GM21717 (cell line): ENCODE data around the gene H2BK1.

ENCODE experiments used
- ATAC-seq: cut with Tn5 transposase; IDR thresholded peaks from one replicate; pipeline ENCODE4 v1.9.1; 2021; ENCODE audit warnings: mild to moderate bottlenecking, moderate library complexity; ENCODE audit not compliant: unreplicated experiment

The H2BK1 gene

DNA sequence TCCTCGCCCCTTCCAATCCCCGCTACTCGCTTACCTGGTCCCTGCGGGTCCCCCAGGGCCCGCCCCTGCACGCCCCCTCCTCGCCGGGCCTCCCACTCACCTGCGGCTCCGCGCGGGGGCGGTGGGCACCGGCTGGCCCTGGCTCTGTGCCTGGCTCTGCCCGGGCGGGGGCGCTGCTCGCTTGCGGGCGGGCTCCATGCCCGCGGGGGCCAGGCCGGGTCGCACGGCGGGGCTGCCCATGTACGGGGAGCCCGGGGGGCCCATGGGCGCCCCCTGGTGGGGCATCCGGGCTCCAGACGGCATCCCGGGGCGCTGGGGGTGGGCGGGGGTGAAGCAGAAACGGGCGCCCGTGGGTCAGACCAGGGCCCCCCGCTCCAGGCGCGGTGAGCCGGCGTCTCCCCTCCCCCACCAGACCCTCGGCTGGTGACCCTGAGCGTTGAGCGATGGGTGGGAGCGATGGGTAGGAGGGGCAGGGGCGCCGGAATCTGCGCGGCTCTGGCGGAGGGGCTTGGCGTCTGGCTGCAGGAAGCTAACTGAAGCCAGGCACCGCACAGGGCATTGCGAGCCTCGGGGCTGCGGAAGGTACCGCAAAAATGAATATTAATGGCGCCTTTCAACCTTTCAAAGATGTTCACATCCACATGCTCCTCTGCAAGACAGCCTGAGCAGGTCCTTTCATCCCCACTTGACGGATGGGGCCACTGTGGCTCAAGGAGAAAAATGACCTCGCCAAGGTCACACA, 35.2 kb upstream of the H2BK1 start:
- ATAC-seq: no peak

DNA sequence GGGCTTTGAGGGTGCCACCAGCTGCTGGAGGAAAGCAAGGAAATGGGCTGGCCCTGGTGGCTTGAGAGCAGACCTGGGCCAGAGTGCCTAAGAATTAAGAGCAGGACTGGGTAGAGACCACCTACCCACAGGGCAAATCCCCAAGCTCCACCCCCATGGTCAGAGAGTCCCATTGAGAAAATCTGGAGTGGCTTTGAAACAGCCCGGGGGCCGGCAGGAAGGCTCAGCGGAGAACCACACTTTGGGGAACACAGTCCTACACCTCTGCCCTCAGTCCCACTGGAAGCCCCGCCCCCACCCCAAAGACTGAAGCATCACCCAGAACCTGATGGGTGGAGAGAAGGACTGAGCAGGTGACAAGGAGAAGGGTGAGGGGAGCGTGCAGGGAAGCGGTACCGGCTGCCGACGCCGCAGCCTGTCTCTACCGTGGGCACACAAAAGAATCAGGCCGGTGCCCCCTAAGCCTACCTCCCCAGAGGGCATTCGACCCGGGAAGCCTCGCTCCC, 34.6 kb upstream of the H2BK1 start:
- ATAC-seq: no peak

DNA sequence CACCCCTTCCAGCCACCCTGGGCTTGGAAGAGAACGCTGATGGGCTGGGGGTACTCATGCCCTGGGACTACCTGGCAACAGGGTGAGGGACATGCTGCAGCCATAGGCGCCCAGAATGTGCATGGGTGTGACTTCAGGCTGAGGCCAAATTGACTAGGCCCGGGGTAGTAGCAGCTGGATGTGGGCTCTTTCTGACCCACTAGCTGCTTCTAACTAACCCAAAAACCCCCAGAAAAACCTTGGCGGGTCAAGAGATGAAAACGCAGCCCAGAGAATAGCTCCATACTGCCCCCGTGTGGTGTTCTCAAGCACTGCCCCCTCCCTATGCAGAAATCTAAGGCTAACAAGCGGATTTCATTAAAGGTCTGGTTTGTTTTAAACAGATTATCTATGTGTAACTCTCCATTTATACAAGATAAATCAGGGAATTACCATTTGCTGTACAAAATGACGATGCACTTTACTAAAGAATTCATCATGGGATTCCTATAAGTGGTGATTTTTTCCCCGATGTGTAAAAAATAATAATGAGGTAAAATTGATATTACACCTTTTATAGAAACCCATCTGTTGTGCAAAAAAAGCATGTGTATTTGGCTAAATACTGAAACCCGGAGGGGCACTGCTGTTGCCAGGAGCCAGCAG, 34.0 kb upstream of the H2BK1 start:
- ATAC-seq: no peak

DNA sequence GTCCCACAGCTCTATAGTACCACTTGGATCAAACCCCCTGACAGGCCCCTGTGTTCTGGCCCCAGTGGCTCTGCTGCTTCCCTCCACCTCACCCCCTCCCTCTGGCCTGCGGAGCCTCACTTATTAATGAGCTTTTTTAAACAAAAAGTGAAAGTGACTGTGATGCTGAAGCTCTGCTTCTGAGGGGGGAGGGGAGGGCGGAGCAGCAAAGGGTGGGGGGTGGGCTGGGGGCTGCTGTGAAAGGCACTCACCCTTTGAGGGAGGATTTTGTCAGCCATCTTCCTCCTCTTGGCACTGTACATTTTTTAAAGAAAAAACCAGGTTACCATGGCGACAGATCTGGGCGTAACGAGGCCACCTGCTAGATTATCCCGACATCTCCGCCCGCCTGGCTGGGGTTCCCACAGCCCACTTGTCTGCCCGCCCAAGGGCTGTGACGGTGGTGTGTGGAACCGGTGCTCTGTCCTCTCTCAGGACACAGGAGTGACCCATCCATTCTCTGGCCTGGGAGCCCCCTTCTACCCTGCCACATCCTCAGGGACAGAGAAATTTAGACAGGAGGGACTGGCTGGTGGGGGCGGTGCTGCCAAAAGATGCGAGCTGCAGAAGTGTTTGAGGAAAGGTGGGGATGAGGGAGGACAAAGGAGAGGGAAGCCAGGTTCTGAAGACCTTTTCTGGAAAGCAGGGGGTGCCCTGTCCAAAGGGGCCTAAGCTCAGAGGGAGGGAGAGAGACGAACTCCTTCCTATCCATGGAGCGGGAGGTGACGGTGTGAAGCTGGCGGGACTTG, 33.3 kb upstream of the H2BK1 start:
- ATAC-seq: no peak

DNA sequence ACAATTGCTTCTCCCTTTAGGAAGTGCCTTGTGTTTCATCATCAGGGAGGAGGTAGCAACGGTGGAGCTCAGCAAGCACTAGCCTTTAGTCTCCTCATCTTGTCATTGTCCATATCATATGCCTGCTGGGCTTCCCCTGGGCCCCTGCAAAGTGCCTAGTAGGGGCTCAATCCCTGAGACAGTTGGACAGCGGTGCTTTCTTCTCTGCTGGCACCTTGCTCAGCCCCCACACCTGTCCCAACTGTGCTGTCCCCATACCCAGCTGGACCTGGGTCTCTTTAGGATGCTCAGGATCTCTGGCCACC, 32.7 kb upstream of the H2BK1 start:
- no peak for ATAC-seq

DNA sequence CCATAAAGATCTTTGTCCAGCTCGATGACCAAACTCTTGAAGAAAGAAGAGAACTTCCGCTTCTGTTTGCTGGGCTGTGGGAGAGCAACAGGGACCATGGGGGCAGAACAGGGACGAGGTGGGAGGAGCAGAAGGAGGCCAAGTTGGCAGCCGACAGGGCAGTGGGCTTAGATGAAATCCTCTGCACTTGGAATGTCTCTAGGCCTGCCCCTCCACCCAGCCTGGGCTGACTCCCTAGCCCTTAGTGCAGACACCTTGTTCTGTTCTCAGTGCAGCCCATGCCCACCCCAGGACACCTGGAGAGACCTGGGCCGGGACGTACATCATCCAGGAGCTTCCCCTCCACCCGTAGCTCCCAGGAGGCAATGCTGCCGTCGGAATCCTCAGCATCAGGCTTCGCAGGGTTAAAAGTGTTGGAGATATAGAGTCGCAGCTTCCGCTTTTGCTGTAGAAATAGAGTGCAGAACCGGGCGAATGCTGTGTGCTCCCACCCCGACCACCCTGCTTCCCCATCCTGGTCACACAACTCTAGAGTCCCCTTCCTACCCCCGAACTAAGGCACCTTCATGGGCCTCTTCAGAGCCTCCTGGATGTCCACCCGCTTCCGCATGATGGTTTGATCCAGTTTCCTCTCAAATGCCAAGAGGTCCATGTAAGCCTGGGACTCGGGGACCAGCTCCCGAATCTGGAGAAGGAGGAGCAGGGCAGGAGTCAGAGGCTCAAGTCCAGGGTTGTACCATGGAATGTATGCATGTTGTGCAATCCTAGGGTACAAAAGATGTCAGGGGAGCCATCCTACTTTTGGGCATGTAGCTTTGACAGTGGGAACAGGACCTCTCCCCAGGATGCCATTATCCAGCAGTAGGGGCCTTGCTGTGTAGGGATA, 32.1 kb upstream of the H2BK1 start:
- ATAC-seq: no peak

DNA sequence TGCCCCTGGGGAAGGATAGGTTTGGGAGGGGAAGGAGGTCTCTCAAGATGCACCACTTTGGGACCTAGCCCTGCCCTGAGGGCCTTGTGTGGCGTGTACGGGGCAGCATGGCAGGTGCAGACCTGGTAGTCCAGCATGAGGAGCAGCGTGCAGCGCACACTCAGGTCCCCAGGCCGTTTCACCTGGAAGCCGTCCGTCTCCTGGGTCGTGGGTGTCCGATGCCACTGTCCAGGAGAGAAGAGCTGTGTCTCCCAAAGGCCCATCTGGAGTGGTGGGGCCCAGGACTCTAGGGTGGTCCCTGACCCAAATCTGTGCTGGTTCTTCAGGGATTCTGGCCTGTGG, 31.4 kb upstream of the H2BK1 start:
- no peak for ATAC-seq

DNA sequence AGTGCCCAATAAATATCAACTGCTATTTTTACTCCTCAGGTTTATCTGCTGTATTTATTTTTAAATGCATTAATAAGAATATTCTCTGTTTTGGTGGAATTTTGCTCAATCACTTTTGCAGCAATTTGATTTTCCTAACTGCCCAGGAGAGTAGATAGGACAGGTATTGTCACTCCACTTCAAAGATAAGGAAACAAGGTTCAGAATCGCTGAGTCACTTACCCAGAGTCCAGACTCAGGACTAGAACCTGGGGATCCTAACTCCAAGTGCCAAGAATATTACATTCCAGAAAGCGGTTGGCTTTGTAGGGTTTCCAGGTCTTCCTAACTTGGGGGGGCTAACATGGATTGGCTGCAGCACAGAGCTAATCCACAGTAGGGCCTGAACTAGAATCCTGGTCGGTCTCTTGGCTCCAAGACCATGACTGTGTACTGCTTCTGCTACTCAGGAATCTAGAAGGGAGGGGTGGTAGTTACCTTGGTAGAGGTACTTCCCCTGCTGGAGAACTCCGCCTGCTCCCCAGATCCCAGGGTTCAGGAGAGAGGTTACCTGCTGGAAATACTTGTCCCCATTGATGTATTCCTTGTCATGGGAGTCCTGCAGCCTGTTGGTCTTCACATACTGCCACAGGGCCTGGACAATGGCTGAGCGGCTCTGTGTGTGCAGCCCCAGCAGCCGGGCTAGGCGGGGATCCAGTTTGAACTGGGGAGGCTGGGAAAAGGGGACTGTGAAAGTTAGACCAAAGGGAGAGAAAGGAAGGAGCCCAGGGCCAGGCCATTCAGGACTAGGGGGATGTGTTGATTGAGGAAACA, 30.9 kb upstream of the H2BK1 start:
- ATAC-seq: no peak

DNA sequence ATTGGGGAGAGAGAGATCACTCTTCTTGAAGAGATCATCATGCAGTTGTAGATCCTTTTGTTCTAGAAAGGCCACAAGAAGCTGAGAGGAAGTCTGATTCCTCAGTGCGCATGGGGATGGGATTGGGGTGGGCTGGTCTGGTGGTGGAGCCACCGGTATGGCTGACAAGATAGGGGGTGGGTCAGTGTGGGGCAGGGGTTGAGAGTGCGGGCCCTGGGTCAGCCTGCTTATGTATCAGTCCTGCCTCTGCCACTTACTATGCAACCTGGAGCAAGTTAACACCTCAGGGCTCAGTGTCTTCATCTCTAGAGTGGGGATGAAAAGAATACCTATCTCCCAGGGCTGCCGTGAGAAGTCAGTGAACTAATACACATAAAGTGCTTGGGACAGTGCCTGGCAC, 30.2 kb upstream of the H2BK1 start:
- ATAC-seq: no peak

DNA sequence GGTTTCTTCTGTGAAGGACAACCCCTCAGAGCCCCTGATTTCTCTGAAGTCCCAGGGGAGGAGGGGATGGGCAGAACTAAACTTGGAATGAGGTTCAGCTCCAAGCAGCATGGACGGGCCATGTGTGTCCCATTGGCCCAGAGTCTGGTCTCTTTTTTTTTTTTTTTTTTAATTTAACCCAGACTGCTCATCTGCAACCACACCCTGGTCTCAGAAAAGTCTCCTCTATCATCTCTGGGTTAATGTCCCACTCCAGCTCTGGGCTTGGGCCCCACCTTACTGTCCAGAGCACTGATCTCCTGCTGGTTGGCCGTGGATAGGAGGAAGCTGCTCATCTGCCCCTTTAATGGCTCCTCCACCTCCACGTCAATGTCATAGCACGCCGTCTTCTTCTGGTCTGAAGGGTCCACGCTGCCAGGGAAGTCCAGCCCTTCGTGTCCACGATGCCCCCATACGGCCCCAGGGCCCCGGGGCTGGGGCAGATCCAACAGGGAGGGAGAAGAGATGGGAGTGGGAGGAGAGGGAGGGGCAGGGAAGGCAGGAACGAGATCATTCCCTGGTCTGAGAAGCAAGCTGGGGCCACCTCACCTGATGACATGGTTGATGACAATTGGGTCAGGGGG, 29.7 kb upstream of the H2BK1 start:
- ATAC-seq: no peak

DNA sequence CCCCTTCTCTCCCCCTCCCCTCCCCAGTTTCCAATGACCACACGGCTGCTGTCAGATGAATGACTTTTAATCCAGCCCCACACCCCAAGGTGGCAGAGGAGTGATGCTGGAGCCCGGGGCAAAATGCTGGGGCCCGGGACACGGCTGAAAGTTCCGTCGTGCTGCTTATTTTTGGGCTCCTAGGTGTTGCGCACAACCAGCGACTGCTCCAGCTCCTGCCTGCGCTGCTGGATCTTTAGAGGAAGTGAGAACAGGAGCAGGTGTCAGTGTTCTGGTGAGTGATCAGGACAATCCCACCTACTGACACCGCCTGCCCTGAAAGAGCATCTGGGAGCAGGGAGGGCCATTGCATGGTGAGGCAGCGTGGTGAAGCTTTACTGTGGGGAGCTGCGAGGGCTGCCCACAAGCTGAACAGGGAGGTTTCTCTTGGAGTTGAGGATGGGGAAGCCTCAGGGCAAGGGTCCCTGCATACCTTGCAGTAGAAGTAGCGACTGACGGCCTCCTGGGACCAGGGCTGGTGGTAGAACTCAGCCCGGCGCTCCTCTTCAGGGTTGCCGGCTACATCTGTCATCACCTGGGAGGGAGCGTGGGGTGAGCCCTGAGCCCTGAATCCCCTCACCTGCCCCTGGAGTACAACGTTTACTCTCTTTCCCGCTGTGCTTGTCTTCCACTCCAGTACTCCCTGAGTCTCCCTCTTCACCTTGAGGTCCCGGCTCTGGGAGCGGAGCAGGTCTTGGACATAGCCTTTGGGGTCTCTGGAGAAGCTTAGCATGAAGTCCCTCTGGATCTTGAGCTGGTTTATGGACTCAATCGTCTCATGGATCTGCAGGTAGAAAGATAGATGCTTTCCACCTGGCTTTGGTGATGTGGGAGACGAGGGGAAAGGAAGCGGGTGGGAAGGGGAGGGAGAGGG, 28.9 kb upstream of the H2BK1 start:
- ATAC-seq: no peak

DNA sequence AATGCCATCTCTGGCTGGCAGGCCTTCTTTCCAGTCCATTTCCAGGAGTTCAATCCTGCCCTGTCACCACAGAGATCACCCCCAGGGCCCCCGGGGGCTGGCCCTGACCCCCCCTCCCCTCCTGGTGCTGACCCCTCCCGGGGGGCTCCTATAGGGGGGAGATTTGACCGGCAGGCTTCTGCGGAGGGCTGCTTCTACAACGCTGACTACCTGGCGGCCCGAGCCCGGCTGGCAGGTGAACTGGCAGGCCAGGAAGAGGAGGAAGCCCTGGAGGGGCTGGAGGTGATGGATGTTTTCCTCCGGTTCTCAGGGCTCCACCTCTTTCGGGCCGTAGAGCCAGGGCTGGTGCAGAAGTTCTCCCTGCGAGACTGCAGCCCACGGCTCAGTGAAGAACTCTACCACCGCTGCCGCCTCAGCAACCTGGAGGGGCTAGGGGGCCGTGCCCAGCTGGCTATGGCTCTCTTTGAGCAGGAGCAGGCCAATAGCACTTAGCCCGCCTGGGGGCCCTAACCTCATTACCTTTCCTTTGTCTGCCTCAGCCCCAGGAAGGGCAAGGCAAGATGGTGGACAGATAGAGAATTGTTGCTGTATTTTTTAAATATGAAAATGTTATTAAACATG, 28.0 kb upstream of the H2BK1 start:
- no peak for ATAC-seq

DNA sequence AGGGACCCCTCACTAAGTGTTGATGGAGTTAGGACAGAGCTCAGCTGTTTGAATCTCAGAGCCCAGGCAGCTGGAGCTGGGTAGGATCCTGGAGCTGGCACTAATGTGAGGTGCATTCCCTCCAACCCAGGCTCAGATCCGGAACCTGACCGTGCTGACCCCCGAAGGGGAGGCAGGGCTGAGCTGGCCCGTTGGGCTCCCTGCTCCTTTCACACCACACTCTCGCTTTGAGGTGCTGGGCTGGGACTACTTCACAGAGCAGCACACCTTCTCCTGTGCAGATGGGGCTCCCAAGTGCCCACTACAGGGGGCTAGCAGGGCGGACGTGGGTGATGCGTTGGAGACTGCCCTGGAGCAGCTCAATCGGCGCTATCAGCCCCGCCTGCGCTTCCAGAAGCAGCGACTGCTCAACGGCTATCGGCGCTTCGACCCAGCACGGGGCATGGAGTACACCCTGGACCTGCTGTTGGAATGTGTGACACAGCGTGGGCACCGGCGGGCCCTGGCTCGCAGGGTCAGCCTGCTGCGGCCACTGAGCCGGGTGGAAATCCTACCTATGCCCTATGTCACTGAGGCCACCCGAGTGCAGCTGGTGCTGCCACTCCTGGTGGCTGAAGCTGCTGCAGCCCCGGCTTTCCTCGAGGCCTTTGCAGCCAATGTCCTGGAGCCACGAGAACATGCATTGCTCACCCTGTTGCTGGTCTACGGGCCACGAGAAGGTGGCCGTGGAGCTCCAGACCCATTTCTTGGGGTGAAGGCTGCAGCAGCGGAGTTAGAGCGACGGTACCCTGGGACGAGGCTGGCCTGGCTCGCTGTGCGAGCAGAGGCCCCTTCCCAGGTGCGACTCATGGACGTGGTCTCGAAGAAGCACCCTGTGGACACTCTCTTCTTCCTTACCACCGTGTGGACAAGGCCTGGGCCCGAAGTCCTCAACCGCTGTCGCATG, 27.2 kb upstream of the H2BK1 start:
- ATAC-seq: no peak

DNA sequence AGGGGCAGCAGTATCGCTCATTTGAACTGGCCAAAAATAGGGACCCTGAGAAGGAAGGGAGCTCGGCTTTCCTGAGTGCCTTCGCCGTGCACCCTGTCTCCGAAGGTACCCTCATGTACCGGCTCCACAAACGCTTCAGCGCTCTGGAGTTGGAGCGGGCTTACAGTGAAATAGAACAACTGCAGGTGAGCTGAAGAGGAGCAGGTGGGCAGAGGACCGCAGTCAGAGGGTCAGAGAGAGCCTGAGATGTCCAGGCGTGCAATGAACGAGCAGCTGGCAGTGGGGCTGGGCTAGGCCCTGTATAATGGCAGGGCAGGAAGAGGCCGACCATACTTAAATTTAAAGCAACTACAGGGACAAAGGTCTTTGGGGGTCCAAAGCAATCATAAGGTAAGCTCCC, 26.1 kb upstream of the H2BK1 start:
- ATAC-seq: no peak

DNA sequence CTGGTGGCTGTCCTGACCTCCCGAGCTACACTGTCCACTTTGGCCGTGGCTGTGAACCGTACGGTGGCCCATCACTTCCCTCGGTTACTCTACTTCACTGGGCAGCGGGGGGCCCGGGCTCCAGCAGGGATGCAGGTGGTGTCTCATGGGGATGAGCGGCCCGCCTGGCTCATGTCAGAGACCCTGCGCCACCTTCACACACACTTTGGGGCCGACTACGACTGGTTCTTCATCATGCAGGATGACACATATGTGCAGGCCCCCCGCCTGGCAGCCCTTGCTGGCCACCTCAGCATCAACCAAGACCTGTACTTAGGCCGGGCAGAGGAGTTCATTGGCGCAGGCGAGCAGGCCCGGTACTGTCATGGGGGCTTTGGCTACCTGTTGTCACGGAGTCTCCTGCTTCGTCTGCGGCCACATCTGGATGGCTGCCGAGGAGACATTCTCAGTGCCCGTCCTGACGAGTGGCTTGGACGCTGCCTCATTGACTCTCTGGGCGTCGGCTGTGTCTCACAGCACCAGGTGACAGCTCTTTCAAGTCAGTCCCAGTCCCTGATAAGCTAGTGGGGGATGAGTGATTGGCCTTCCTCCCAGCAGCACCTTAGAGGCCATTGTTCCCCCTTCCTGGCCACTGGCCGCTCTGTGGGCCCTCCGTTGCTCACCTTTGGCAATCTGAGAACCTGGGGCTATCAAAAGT, 25.0 kb upstream of the H2BK1 start:
- no peak for ATAC-seq

DNA sequence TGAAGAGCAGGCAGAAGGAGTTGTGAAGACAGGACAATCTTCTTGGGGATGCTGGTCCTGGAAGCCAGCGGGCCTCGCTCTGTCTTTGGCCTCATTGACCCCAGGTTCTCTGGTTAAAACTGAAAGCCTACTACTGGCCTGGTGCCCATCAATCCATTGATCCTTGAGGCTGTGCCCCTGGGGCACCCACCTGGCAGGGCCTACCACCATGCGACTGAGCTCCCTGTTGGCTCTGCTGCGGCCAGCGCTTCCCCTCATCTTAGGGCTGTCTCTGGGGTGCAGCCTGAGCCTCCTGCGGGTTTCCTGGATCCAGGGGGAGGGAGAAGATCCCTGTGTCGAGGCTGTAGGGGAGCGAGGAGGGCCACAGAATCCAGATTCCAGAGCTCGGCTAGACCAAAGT, 23.5 kb upstream of the H2BK1 start:
- no peak for ATAC-seq
